ENCODE measurements around the gene MIB1.

MIB1 gene

DNA sequence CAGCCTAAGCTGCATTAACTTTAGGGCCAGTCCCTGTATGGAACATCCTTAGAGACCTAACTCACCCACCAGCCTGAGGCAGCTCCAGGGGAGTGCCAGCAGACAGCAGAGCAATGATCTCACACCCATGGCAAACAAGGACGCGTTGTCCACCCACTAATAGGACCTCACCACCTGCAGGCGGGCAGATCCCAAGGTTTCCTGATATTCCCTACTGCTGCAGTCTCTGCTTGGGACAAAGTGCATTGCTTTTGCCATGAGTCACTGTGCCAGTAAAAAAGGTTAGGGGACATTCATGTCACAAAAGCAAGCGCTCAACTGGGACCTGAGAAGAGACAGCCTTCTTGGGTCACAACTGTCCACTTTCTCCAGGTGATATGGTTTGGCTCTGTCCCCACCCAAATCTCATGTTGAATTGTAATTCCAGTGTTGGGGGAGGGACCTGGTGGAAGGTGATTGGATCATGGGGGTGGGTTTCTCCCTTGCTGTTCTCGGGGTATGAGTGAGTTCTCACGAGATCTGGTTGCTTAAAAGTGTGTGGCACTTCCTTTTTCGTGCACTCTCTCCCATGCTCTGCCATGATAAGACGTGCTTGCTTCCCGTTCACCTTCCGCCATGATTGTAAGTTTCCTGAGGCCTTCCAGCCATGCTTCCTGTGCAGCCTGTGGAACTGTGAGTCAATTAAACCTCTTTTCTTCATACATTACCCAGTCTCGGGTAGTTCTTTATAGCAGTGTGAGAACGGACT lies 160.2 kb downstream of the MIB1 start:
- no peak for DNase-seq

DNA sequence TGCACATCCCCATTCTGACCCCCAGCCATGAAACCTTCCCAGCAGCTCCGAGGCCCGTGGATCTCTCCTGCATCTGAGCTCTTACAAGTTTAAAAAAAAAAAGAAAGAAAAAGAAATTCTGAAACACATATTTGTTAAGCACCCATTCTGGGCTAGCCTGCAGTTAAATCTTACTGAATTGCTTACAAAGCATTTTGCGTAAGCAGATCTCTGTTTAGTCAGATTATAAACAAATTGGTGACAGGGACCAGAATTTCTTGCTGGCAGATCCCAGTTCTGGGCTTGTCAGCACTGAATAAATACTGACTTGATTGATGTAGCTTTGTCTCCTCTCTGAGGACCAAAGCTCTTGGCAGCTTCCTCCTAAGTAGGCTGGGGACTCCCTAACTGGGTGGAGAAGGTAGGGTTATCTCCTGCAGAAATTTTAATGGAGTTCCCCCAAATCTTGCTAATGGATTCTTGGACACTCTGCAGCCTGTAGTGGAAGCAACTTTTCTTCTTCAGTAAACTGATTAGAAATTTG lies 160.9 kb downstream of the MIB1 start:
- DNase-seq = no peak

DNA sequence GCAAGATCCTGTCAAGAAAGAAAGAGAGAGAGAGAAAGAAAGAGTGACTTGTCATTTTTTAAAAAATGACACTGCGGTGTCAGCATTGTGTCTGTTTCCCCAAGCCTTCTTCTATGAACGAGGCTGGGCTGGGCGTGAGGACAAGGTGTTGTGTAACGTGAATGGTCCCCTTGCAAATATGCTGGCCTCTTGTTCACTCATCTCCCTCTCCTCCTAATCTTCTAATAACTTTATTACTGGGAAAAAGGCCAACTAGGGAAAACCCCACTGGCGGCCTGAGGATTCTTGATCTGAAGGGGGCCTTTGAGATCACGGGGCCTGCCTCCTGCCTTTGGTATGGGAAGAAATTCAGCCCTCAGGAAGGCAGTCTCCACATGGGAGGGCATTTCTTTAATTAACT lies 163.1 kb downstream of the MIB1 start:
- DNase-seq = no peak

DNA sequence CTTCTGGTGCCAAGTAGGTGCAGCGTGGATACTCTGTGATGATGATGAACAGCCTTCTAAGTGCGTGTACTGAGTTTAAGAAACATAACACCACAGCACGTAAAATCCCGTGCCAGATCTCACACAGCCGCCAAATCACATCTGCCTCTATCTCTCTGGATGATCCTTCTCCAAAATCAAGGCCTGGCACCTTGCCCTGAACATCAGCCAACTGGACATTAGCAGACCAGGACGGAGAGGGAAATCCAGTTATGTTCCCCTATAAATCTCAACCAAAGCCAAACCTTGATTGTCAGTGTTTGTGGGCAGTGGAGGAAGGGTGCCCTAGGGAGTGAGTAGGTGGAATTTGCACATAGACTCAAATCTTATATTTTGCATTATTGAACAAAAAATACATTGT lies 164.3 kb downstream of the MIB1 start:
- no peak for DNase-seq

DNA sequence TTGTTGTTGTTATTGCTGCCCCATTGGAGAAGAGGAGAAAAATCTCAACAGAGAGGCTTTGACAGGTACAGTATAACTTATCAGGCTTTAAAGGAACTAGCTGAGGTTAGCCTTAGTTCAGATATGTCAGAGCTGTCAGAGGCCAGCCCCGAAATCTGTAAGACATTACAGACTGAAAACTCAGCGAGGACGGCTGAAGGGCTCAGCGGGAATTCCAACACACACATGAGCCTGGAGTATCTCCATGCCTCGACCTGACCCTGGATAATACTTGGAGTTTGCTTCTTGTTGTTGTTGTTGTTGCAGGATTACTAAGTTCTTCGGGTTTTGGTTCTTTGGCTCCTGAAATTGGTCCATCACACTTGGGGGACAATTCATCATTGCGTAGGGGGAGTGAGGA lies 166.9 kb downstream of the MIB1 start:
- DNase-seq = no peak

DNA sequence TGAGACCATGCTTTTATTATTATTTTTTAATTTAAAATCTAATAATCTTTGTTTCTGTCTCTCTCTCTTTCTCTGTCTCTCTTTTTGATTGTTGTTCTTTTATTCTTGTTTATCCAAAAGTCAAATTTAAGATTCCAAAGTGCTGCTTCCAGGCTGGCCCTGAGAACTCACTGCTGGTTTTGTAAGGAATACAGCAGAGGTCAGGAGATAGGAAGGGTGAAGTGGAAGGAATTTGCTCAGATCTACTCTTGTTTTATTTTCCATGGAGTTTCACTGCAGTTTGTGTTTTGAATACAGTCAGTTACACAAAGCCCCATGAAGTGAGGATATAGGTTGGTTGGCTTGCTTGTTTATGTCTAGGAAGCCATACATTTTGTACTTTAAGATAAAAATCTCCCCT lies 168.1 kb downstream of the MIB1 start:
- no peak for DNase-seq

DNA sequence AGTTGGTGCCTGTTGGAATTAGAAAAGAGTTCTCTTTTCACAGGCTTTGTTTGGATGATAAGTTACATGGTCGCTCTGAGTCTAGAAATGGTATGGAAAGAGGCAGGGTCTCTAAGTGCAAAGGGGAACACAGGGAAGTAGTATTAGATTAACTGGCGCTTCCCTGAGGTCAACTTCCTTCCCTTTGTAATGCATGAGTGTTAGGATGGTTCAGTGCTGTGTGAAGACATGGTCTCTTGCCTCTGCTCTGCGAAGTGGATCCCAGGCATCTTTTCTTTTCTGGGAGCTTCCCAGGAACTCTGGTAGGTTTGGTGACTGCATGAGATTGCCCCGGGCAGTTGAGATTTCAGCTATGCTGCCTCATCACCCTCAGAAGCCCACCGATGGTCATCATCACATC lies 170.3 kb downstream of the MIB1 start:
- DNase-seq = no peak

DNA sequence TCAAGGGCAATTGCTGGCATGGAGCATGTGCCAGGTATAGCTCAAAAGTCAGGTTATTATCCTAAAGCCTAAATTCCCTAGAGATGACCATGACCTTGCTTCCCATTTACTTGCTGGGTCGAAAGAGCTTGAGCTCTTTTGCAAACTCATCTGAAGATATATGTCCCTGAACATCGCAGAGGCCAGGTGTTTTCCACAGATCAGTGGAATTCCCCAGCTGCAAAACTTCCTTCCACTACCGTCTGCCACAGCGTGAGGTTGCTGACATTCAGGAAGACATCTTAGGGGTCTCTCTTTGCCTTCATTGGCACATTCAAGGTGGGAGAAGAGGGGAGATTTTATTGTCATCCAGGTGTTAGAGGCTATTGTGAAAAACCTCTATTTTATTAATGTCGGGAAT lies 171.0 kb downstream of the MIB1 start:
- no peak for DNase-seq

DNA sequence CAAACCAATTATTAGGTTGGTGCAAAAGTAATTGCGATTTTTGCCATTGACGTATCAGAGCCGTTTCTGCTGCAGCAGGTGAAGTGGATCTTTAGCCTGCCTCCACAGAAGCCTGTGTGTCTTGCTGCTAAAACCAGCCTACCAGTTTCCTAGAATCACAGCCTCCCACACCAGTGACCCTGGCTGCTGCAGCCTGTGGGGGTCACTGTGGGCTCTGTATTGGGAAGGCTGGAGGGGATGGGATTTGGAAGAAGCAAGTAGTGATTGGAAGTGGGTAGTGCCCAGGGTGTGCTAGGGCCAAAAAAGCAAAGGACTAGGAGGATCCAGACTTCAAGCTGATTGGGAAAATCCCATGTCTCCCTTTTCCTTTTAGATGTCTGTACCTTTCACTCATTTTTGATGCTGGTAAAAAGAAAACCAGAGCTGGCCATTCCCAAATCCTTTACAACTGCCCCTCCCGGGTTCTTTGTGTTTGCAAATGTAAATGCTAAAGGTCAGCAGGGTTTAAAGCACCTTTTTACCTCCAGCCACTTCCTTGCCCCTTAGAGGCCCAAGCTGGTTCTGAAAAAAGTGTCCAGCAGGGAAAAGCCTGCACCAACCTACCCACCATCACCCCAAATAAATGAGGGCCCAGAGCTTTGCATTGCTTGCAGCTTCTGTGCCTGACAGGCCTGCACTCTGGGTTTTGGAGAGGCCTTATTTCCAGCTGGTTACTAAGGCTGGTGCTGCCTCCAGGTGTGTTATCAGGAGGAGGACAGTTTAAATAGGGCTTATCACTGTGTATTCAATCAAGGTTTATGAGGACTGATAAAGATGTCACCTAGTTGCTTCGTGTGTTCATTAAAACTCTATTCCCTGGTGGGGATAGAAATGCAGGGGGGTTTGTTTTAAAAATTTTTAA lies 172.0 kb downstream of the MIB1 start:
- DNase-seq = no peak

DNA sequence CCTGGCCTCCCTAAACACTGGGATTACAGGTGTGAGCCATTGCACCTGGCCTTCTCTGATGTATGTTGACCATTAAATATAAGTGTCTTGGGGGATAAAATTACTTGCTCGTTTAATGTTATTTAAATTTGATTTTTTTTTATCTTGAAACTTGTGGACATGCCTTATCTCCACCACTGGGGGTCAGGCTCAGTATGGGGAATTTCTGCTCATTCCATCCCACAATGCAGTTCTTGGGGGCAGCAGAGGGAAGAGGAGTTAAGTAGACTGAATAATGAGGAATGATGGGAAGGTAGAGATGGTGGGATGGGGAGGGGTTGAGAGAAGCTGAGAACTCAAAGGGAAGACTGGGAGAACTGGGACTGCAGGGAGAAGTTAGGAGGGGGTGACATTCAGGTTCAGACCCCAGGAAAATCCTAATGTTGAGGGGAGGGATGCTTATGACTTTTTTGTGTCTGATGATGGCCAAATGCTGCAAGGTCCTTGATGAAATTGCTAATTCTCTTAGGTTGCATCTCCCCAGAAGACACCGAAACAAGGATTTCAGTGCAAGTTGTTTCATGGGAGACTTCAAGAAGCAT lies 174.2 kb downstream of the MIB1 start:
- no peak for DNase-seq

DNA sequence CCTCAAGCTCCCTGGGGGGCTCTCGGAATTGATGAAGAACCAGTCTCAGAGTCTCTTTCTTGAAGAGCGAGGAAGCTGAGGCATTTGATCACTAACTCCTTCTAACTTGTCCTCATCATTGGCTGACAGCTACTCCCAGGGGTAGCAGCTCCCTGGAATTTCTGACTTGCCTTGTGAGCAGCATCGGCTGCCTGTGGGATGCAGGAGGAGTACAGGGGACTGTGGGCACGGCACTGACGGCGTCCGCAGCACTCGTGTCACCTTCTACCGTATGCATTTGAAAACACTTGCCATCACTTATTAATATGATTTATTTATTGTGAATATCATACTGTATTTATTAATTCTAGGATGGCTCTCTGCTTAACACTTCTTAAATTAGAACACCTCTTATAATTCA lies 175.0 kb downstream of the MIB1 start:
- no peak for DNase-seq

DNA sequence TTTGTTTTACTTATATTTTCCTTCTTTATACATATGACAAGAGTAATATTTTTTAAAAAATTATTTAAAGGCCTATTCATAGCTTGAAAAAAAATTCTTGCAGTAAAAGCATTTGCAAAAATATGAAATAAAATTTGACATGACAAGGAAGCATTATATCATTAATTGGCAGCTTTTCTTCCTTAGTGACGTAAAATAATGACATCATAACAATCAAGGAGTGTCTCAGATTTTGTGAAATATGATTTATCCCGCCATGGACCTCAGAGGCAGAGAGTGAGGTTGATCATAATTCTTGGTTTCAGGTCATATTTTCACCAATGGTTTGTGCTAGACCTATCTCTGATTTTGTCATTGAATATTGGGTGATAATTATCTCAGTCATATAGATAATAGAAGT lies 176.0 kb downstream of the MIB1 start:
- DNase-seq = no peak

DNA sequence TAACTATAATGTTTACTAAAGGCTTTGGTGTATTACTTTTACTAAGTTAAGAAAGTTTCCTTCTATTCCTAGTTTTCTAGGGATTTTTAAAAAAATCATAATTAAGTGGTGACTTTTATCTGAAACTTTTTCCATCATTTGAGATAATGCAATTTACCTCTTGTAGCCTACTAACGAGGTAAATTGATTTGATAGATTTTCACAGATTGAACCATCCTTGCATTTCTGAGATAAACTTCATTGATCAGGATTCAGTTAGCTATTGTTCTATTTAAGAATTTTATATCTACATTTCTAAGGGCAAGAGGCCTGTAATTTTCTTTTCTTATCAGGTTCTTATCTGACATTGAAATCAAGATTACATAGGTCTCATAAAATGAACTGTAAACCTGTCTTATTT lies 178.1 kb downstream of the MIB1 start:
- DNase-seq = no peak
